HCT116 (cell line): ENCODE data around the gene HIRA.

ENCODE experiments used
- CTCF ChIP-seq, 3 experiments: fragments of 200-600 bp in 1 of 3; sonication (generic) in 1 of 3; IDR thresholded peaks in 2 of 3; conservative IDR thresholded peaks in 1 of 3; 2 replicates each; pipeline ENCODE4 v1.5.1; 2012 to 2017; ENCODE audit warnings: low read depth in 2 of 3, low read length in 2 of 3, antibody characterized with exemption in 1 of 3, borderline replicate concordance in 1 of 3, control low read depth in 1 of 3, mild to moderate bottlenecking in 1 of 3, mixed read lengths in 1 of 3, mixed run types in 1 of 3, moderate library complexity in 1 of 3; ENCODE audit not compliant: insufficient read depth in 1 of 3
- EZH2phosphoT487 ChIP-seq: fragments of 200-600 bp; IDR thresholded peaks from 2 replicates; pipeline ENCODE4 v1.6.1; 2018; ENCODE audit warnings: antibody characterized with exemption, borderline replicate concordance
- POLR2A ChIP-seq: IDR thresholded peaks from 2 replicates; pipeline ENCODE4 v1.7.0; 2011; ENCODE audit warnings: borderline replicate concordance; ENCODE audit not compliant: insufficient read depth, insufficient read length; ENCODE audit errors: extremely low read depth
- RAD21 ChIP-seq: IDR thresholded peaks from 2 replicates; pipeline ENCODE4 v1.6.1; 2012; ENCODE audit warnings: low read depth, mild to moderate bottlenecking
- TF ChIP-seq, protein P1 (sequence below): IDR thresholded peaks from 2 replicates; pipeline ENCODE4 v1.6.1; 2012

DNA sequence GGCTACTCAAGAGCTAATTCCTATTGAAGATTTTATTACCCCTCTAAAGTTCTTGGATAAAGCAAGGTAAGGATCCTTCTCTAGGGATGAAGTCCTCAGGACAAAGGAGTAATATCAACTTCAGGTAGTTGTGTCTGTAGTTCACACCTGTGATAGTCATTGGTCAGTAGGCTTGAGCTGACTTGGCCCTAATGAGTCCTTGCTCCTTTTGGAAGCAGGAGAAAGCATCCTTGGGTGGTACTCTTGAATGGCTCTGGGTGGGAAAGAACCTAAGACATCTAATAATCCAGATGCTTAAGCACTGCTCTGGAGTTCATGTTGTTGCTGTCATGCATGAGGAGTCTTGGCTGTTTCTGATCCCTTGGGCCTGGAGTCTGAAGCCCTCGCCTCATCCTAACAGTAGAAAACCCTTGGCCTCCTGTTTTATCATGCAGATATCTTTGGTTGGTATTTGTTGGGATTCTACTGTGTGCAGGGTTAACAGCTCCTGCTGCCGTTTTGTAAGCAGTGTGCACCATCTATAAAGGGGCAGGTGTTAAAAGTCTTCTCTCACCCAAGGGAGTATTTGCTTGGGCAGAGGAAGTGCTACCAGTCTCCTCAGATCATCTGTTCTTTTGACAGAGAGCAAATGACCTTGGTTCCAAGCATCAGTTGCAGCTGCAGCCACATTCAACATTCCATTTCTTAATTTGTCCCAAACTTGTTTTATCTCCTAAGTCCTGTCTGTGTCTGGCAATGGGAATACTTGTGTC is 3.5 kb upstream of the HIRA start:
- TF ChIP-seq POLR2A: no peak
- no peak for TF ChIP-seq EZH2phosphoT487
- TF ChIP-seq, protein P1, sequence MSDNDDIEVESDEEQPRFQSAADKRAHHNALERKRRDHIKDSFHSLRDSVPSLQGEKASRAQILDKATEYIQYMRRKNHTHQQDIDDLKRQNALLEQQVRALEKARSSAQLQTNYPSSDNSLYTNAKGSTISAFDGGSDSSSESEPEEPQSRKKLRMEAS: no peak
- TF ChIP-seq RAD21: no peak
- no peak for TF ChIP-seq CTCF (IDR thresholded peaks at IDR 0.05 in 2 of 3, conservative IDR thresholded peaks at IDR 0.05 in 1 of 3; ENCODE audit: borderline replicate concordance in 1 of 3, insufficient read depth in 1 of 3, low read depth in 2 of 3, low read length in 2 of 3)
